Mesodermal cell (in vitro differentiated cells): Measurements from ENCODE around the gene CTNND1.
A peak's percentile ranks its signal among the peaks of the same experiment; 100 is the strongest.

Source experiments
- H3K27ac ChIP-seq: 2 replicates; pipeline ENCODE4 v1.7.0; 2013; ENCODE audit warnings: mild to moderate bottlenecking, low read depth, low read length, moderate library complexity; ENCODE audit not compliant: severe bottlenecking
- H3K36me3 ChIP-seq: 2 replicates; pipeline ENCODE4 v1.7.1; 2013; ENCODE audit warnings: mild to moderate bottlenecking, low read length, moderate library complexity; ENCODE audit not compliant: control insufficient read depth, insufficient read depth
- H3K4me1 ChIP-seq: one replicate; pipeline ENCODE4 v1.7.1; 2013; ENCODE audit warnings: mild to moderate bottlenecking, low read length; ENCODE audit not compliant: insufficient read depth, control insufficient read depth, poor library complexity, severe bottlenecking
- H3K4me3 ChIP-seq: 2 replicates; pipeline ENCODE4 v1.7.0; 2013; ENCODE audit warnings: low read length, control low read depth, mild to moderate bottlenecking; ENCODE audit not compliant: insufficient read depth, poor library complexity, severe bottlenecking; ENCODE audit errors: extremely low read depth
- H3K9me3 ChIP-seq: 2 replicates; pipeline ENCODE4 v1.7.1; 2013; ENCODE audit warnings: mild to moderate bottlenecking, low read length, moderate library complexity; ENCODE audit not compliant: control insufficient read depth
- WGBS, 2 experiments: methylation state at CpG; one replicate each; pipeline ENCODE4 v1.1.5; 2013; ENCODE audit warnings: missing lambda C conversion rate in 2 of 2; ENCODE audit not compliant: insufficient coverage in 2 of 2; 5-methylcytosine and 5-hydroxymethylcytosine counted together

The CTNND1 gene

DNA sequence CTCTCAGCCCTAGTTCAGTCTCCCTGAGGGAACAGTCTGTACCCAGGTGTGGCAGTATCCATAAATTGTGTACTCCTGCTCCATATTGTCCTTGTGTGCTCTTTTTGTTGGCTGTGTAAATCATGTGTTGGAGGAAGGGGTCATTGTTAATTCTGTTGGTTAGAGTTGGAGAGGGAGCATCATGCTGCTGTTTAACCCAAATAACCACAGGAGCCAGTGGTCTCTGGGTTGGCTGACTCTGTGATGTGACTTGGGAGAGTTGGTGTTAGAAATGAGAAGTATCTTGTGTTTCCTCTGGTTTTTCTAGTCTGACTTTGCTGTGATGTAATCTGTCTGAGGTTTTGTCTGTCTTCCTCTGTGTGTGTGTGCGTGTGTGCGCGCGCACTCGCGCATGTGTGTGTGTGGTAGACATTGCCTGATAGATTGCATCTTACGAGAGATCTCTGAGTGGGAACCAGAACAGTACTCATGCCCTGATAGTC, 30.5 kb downstream of the CTNND1 start:
- Histone ChIP-seq H3K27ac (peak overlapping the region; percentile 18), H3K4me3 (no peak overlapping the region), H3K36me3 (peaks cover 87% of the 10 kb centered on the region), H3K4me1 (peaks cover 41% of the 10 kb centered on the region), H3K9me3 (no peaks in the 10 kb centered on the region)
- 96 to 100% methylated on average over 6 to 7 of the region's 7 CpGs for WGBS, 2 experiments

- no peaks in the 10 kb centered on the region for H3K9me3 ChIP-seq
These were observed 31.3 kb downstream of the CTNND1 start for GRCh38 chr11:57792870-57793269.

DNA sequence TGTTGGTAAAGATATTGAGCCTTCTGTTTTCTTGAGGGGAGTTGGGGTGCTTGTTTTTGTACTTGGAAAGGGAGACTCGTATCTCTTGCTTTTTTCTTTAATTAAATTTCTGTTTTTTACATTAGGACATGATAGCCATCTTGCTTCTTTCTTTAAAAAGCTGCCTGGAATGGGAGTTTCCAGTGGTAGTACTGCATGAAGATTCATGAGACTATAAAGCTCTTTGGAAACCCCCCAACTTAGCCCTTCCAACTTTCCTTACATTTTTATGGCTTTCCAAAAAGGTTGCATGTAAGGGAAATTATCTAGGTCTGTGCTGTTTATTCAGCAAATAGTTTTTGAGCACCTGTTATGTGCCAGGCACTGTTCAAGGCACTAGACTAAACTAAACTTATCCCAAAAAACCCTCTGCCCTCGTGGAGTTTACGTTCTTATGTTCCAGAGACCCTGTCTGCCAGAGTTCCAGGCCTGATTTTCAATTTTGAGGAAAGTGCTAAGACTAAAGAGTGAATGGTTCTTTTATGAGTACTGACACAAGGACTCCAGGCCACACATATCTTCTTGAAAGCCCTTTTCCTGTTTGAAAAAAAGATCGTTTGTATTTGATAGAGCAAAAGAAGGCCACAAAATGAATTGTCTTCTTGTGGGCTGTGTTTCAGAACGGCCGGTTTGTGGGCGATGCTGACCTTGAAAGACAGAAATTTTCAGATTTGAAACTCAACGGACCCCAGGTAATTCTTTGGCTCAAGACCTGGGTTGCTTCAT, 31.9 kb downstream of the CTNND1 start:
- Histone ChIP-seq H3K9me3 (no peaks in the 10 kb centered on the region), H3K27ac (no peak overlapping the region), H3K4me1 (peaks cover 39% of the 10 kb centered on the region), H3K36me3 (peaks cover 88% of the 10 kb centered on the region), H3K4me3 (no peak overlapping the region)
- WGBS, 2 experiments, result 92 to 99% methylated on average over 4 to 6 of the region's 8 CpGs

More at GRCh38 chr11:57792870-57793269, 31.3 kb downstream of the CTNND1 start:
- H3K4me3 ChIP-seq, result no peak overlapping the region
- H3K36me3 ChIP-seq, result peaks cover 85% of the 10 kb centered on the region
- peaks cover 35% of the 10 kb centered on the region for H3K4me1 ChIP-seq
- H3K27ac ChIP-seq, result no peak overlapping the region

DNA sequence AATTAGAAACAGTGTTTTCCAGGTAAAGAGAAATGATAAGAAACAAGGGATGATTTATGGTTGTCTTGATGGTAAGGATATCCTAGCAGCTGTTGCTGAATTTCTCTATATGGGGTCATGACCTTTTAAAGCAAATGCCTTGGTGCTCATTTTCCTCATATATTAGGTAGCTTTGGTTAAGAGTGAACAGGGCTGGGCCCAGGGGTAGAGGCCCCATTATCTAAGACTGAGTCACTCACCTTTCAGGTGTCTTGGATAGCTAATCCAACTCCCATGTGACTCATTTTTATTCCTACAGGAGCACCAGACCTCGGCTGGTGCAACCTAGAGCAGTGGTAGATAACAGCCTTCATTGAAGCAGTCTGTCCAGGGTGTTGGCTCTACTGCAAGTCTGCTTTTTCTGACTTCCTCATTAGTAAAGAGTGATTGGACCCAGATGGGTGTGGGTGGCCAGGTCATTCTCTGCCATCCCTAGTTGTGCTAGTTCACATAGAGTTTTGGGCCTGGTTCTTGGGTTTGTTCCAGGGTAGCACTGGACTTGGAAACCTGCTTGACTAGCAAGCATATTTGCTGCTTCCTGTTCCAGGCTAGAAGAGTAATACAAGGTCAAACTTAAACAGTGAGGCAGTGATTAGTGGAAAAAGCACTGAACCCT, 37.4 kb downstream of the CTNND1 start:
- H3K27ac ChIP-seq, result peak overlapping the region; percentile 33
- H3K4me1 ChIP-seq, result peaks cover 23% of the 10 kb centered on the region
- peaks cover 79% of the 10 kb centered on the region for H3K36me3 ChIP-seq
- H3K9me3 ChIP-seq, result no peaks in the 10 kb centered on the region
- no peak overlapping the region for H3K4me3 ChIP-seq
- WGBS, 2 experiments, result 83 to 86% methylated on average over 1 of the region's 1 CpG

- no peaks in the 10 kb centered on the region for H3K9me3 ChIP-seq
- peaks cover 79% of the 10 kb centered on the region for H3K36me3 ChIP-seq
- 85 to 92% methylated on average over 3 of the region's 4 CpGs for WGBS, 2 experiments
- no peak overlapping the region for H3K4me3 ChIP-seq
- H3K27ac ChIP-seq, result peak overlapping the region; percentile 52
- H3K4me1 ChIP-seq, result peaks cover 23% of the 10 kb centered on the region
These were observed 39.0 kb downstream of the CTNND1 start for GRCh38 chr11:57800444-57801182.

DNA sequence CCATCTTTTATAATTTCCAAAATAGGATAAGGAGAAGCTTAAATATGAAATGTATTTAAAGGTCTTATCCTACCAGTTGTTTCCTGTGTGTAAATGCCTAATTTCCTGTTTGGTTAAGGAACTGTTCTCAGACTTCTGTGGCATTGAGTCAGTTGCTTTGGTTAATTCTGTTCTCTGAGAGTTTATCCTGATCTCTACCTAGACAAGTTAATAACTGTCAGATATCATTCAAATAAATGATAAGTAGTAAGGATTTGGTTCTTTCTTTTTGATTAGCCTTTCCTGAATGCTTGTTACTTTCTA, 39.5 kb downstream of the CTNND1 start:
- Histone ChIP-seq H3K27ac (no peak overlapping the region), H3K4me3 (no peak overlapping the region), H3K36me3 (peaks cover 79% of the 10 kb centered on the region), H3K4me1 (peaks cover 23% of the 10 kb centered on the region), H3K9me3 (no peaks in the 10 kb centered on the region)

DNA sequence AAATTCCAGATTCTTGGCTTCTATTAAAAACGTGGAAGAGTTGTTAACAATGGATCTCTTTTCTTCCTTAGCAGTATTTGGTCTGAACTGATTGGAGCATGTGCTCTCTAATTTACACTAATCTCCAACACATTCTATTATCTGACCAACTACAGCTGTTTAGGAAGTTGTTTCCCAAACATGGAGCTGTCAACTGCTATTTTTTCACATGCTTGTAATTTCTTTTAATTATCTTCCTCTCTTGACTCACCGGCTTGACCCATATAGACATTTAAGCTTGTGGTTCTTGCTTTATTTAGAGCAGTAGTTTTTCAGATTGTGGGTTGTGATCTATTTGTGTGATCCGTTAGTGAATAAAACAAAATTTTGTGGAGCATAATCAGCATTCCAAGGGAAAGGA, 40.8 kb downstream of the CTNND1 start:
- WGBS, 2 experiments, result 80% methylated on average over 1 of the region's 3 CpGs; no CpG with 5 or more reads in 1 of the 2 experiments
- Histone ChIP-seq H3K4me3 (no peak overlapping the region), H3K9me3 (no peaks in the 10 kb centered on the region), H3K4me1 (peaks cover 23% of the 10 kb centered on the region), H3K36me3 (peaks cover 81% of the 10 kb centered on the region), H3K27ac (no peak overlapping the region)

GRCh38 chr11:57804466-57804865, 42.9 kb downstream of the CTNND1 start:
- H3K9me3 ChIP-seq, result no peaks in the 10 kb centered on the region
- H3K27ac ChIP-seq, result no peak overlapping the region
- no peak overlapping the region for H3K4me3 ChIP-seq
- peaks cover 9% of the 10 kb centered on the region for H3K4me1 ChIP-seq
- 100% methylated on average over 3 of the region's 3 CpGs for WGBS, 2 experiments
- peaks cover 81% of the 10 kb centered on the region for H3K36me3 ChIP-seq

DNA sequence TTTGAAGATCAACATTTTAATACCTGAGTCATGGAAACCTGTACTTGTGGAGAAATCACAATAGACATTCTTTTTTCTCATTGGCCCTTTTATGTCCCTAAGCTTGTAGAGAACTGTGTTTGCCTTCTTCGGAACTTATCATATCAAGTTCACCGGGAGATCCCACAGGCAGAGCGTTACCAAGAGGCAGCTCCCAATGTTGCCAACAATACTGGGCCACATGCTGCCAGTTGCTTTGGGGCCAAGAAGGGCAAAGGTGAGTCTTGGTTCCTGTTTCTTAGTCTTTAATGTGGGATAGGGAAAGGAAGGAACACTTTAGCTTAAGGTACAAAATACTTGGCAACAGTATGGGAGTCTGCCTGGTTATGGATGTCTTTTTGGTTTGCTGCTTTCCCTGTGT, 44.2 kb downstream of the CTNND1 start:
- WGBS, 2 experiments, result 96 to 100% methylated on average over 3 of the region's 3 CpGs
- no peaks in the 10 kb centered on the region for H3K9me3 ChIP-seq
- H3K4me1 ChIP-seq, result peaks cover 6% of the 10 kb centered on the region
- no peak overlapping the region for H3K27ac ChIP-seq
- H3K4me3 ChIP-seq, result no peak overlapping the region
- peaks cover 94% of the 10 kb centered on the region for H3K36me3 ChIP-seq

GRCh38 chr11:57812634-57813033, 51.0 kb downstream of the CTNND1 start:
- Histone ChIP-seq H3K4me3 (no peak overlapping the region), H3K4me1 (no peaks in the 10 kb centered on the region), H3K36me3 (peaks cover 90% of the 10 kb centered on the region), H3K9me3 (no peaks in the 10 kb centered on the region), H3K27ac (peak overlapping the region; percentile 29)
- 95 to 100% methylated on average over 6 of the region's 6 CpGs for WGBS, 2 experiments
